ENCODE results near the gene DNAJC10. TPM values are rescaled to one million over a fixed set of nuclear protein-coding genes. Genes with fewer than 3 reads are reported as not detected.

DNAJC10 gene
- total and polyA plus RNA-seq, 9 of the 15 experiments (the other 6 are each of a cell fraction or from before 2014, with no cell fraction given): 9.8 to 77.7 (median 57.3) TPM

- H3K4me1 ChIP-seq (replicated peaks in 1 of 2; ENCODE audit: control insufficient read depth in 2 of 2, insufficient read depth in 2 of 2, low read length in 2 of 2): no peaks in the 10 kb centered on the region
- BruUV-seq (replicated peaks): no TSS peak
- no peak overlapping the region for H3K9ac ChIP-seq (ENCODE audit: insufficient read depth in 1 of 2, low read depth in 2 of 2, low read length in 2 of 2)
- no peak for DNase-seq (ENCODE audit: extremely low read depth in 1 of 4, low spot score in 3 of 4)
- no peaks in the 10 kb centered on the region for H3K9me3 ChIP-seq (replicated peaks; ENCODE audit: control insufficient read depth, insufficient read depth, low read depth, low read length)
- no peak for FAIRE-seq
- WGBS (ENCODE audit: insufficient coverage, low coverage, missing lambda C conversion rate): 0% methylated on average over 1 of the region's 1 CpG
- in situ Hi-C loops (cut with MboI): loop anchor here (25.0 kb wide), 1 partner anchor 930 kb away; no protein-coding TSS in a partner anchor
- no peak overlapping the region; the same call in 1 of the 2 replicates for H2AFZ ChIP-seq (ENCODE audit: low read depth, low read length)
- no peaks in the 10 kb centered on the region for H4K20me1 ChIP-seq (replicated peaks; ENCODE audit: control insufficient read depth, insufficient read depth, low read length)
- TF ChIP-seq TCF15 (CRISPR knock-in tag; IDR thresholded peaks at IDR 0.05) (no peak), CREM (IDR thresholded peaks at IDR 0.05; ENCODE audit: low read depth) (no peak), CBX3 (IDR thresholded peaks at IDR 0.05; ENCODE audit: borderline replicate concordance in 1 of 2, low read length in 2 of 2) (no peak), ZSCAN29 (IDR thresholded peaks at IDR 0.05) (no peak), CTBP1 (IDR thresholded peaks at IDR 0.05; ENCODE audit: borderline replicate concordance) (no peak), TRIM24 (IDR thresholded peaks at IDR 0.05) (no peak), ZNF586 (CRISPR knock-in tag; conservative IDR thresholded peaks at IDR 0.05) (no peak)
- no peak overlapping the region for H3K4me3 ChIP-seq
- H3K27me3 ChIP-seq (ENCODE audit: control insufficient read depth in 2 of 2, insufficient read depth in 2 of 2, low read length in 2 of 2): peaks cover 2 to 13% of the 10 kb centered on the region in 2 experiments; a peak in 3 of 5 replicates
- H3K36me3 ChIP-seq (ENCODE audit: control insufficient read depth, insufficient read depth, low read length): no peaks in the 10 kb centered on the region
- H3K79me2 ChIP-seq (ENCODE audit: control insufficient read depth, insufficient read depth, low read length): no peaks in the 10 kb centered on the region
- H3K27ac ChIP-seq (ENCODE audit: extremely low read depth, low read depth, low read length): no peak overlapping the region
- no peak overlapping the region for H3K4me2 ChIP-seq (ENCODE audit: insufficient read depth, low read length)
- POLR2A ChIA-PET: interaction anchor here (0.5 to 1.5 kb wide), 2 partner anchors 10 to 539 kb away, joined by 4 to 5 read pairs; no protein-coding TSS in a partner anchor
- CTCF ChIA-PET (ENCODE audit: low intra/inter-chr PET ratio): interaction anchor here (0.7 to 1.0 kb wide), 2 partner anchors 18 to 312 kb away, joined by 3 read pairs; no protein-coding TSS in a partner anchor
- intact Hi-C loops (cut with micrococcal nuclease): loop anchor here (1.0 to 5.0 kb wide), 2 partner anchors 200 to 313 kb away; partner anchors contain the start of gene FRZB
- H3K9me1 ChIP-seq (ENCODE audit: control insufficient read depth, insufficient read depth, low read length): no peaks in the 10 kb centered on the region
- no peak; the same call in 2 of the 3 replicates for ATAC-seq
Measured at GRCh38 chr2:182667315-182667695, 48.8 kb upstream of the DNAJC10 start.
